Neuronal stem cell (in vitro differentiated cells): ENCODE results near the gene ANTXR1.

Experiments
- DNase-seq: peaks from one replicate; pipeline ENCODE4 v3.0.0-alpha.2; 2013; ENCODE audit warnings: low spot score
- H2AFZ ChIP-seq: one replicate; pipeline ENCODE4 v1.6.1; 2013; ENCODE audit warnings: mild to moderate bottlenecking, low read length, inconsistent platforms
- H2AK5ac ChIP-seq: 2 replicates; pipeline ENCODE4 v1.6.1; 2013; ENCODE audit warnings: low read depth, mild to moderate bottlenecking, inconsistent platforms, low read length, moderate library complexity, mixed read lengths
- H2BK120ac ChIP-seq: 2 replicates; pipeline ENCODE4 v1.6.1; 2013; ENCODE audit warnings: low read depth, mild to moderate bottlenecking, inconsistent platforms, low read length, moderate library complexity, mixed read lengths
- H2BK12ac ChIP-seq: one replicate; pipeline ENCODE4 v1.6.1; 2013; ENCODE audit warnings: low read length, inconsistent platforms
- H2BK15ac ChIP-seq: 2 replicates; pipeline ENCODE4 v1.6.1; 2013; ENCODE audit warnings: mild to moderate bottlenecking, low read length, inconsistent platforms, mixed read lengths
- H2BK5ac ChIP-seq: one replicate; pipeline ENCODE4 v1.6.1; 2013; ENCODE audit warnings: inconsistent platforms, mild to moderate bottlenecking, low read length, moderate library complexity
- H3K14ac ChIP-seq: one replicate; pipeline ENCODE4 v1.6.1; 2013; ENCODE audit warnings: low read length, inconsistent platforms
- H3K18ac ChIP-seq: 2 replicates; pipeline ENCODE4 v1.6.1; 2013; ENCODE audit warnings: low read length, inconsistent platforms
- H3K23ac ChIP-seq: 2 replicates; pipeline ENCODE4 v1.6.1; 2013; ENCODE audit warnings: low read depth, mild to moderate bottlenecking, mixed read lengths, low read length, inconsistent platforms; ENCODE audit not compliant: poor library complexity
- H3K27ac ChIP-seq: replicated peaks from 3 replicates; pipeline ENCODE4 v1.5.1; 2013; ENCODE audit warnings: low read length, inconsistent platforms
- H3K27me3 ChIP-seq, 3 experiments: 2 replicates each; pipeline ENCODE4 v1.6.1; 2013; ENCODE audit warnings: low read length in 3 of 3, mild to moderate bottlenecking in 2 of 3, inconsistent platforms in 1 of 3, low read depth in 1 of 3, mixed read lengths in 1 of 3, moderate library complexity in 1 of 3; ENCODE audit not compliant: control insufficient read depth in 3 of 3, insufficient read depth in 3 of 3
- H3K36me3 ChIP-seq, 2 donors: replicated peaks in 1 of 2; 2 replicates each; pipeline ENCODE4 v1.6.1; 2013; ENCODE audit warnings: low read length in 2 of 2; ENCODE audit not compliant: control insufficient read depth in 2 of 2, insufficient read depth in 2 of 2
- H3K4ac ChIP-seq: 2 replicates; pipeline ENCODE4 v1.6.1; 2013; ENCODE audit warnings: inconsistent platforms, mild to moderate bottlenecking, low read length, moderate library complexity
- H3K4me1 ChIP-seq, 2 donors: 1 replicate in 1 of 2; 2 replicates in 1 of 2; pipeline ENCODE4 v1.6.1; 2013; ENCODE audit warnings: low read length in 2 of 2, low read depth in 1 of 2; ENCODE audit not compliant: control insufficient read depth in 2 of 2, insufficient read depth in 1 of 2
- H3K4me2 ChIP-seq: one replicate; pipeline ENCODE4 v1.6.1; 2013; ENCODE audit warnings: mild to moderate bottlenecking, low read length, inconsistent platforms; ENCODE audit not compliant: insufficient read depth, poor library complexity, severe bottlenecking
- H3K4me3 ChIP-seq, 2 donors: 2 replicates each; pipeline ENCODE4 v1.5.1; 2013; ENCODE audit warnings: low read length in 2 of 2, mild to moderate bottlenecking in 2 of 2, inconsistent platforms in 1 of 2, moderate library complexity in 1 of 2
- H3K79me1 ChIP-seq: one replicate; pipeline ENCODE4 v1.6.1; 2013; ENCODE audit warnings: low read depth, mild to moderate bottlenecking, inconsistent platforms, low read length, moderate library complexity
- H3K9ac ChIP-seq: one replicate; pipeline ENCODE4 v1.6.1; 2013; ENCODE audit warnings: mild to moderate bottlenecking, low read depth, low read length, inconsistent platforms; ENCODE audit not compliant: poor library complexity
- H3K9me3 ChIP-seq, 2 donors: replicated peaks in 1 of 2; 2 replicates each; pipeline versions ENCODE3 to v1.6.1; 2013; ENCODE audit warnings: low read length in 2 of 2, mild to moderate bottlenecking in 2 of 2, inconsistent platforms in 1 of 2, low read depth in 1 of 2, mixed read lengths in 1 of 2, moderate library complexity in 1 of 2; ENCODE audit not compliant: control insufficient read depth in 2 of 2, insufficient read depth in 1 of 2
- H4K8ac ChIP-seq: one replicate; pipeline ENCODE4 v1.6.1; 2013; ENCODE audit warnings: low read depth, mild to moderate bottlenecking, inconsistent platforms, low read length, moderate library complexity
- H4K91ac ChIP-seq: one replicate; pipeline ENCODE4 v1.6.1; 2013; ENCODE audit warnings: low read length, low read depth, mild to moderate bottlenecking, inconsistent platforms; ENCODE audit not compliant: poor library complexity
- WGBS, 2 donors: extraction: QIAGEN DNeasy Blood & Tissue Kit; methylation state at CpG; one replicate each; pipeline ENCODE4 v1.1.7; 2013; ENCODE audit warnings: missing lambda C conversion rate in 2 of 2, mixed read lengths in 1 of 2; ENCODE audit not compliant: insufficient read length in 2 of 2, insufficient replicate concordance in 1 of 2; ENCODE audit errors: extremely low coverage in 2 of 2; 5-methylcytosine and 5-hydroxymethylcytosine counted together

Gene ANTXR1

DNA sequence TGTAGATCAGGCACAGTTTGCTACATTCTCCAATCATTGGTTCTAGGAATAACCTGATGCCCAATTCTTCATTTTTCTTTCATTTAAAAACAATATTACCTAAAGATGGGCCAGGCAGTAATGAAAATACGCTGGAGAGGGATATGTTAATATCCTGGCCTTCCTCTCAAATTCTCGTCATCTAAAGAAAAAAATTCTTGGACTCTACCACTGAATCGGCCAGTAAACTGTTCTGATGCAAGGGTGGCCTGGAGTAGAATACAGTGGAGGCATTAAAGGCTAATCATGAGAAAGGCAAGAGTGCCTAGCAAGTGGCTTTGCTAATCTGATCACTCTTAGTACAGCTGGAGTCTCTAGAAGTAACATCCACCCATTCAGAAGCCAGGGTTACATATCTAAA, 157.7 kb downstream of the ANTXR1 start:
- no peaks in the 10 kb centered on the region for H3K9me3 ChIP-seq
- no peak overlapping the region for H3K4me3 ChIP-seq
- no peak overlapping the region for H3K18ac ChIP-seq
- no peaks in the 10 kb centered on the region for H3K79me1 ChIP-seq
- no peak overlapping the region for H3K23ac ChIP-seq
- H2BK120ac ChIP-seq = no peak overlapping the region
- no peak overlapping the region for H2BK5ac ChIP-seq
- DNase-seq = no peak
- peaks cover 0 to 62% of the 10 kb centered on the region in 2 donors for H3K36me3 ChIP-seq
- no peak overlapping the region for H2BK15ac ChIP-seq
- no peak overlapping the region for H3K4me2 ChIP-seq
- H2AK5ac ChIP-seq = no peak overlapping the region
- H4K8ac ChIP-seq = no peak overlapping the region
- H3K14ac ChIP-seq = no peak overlapping the region
- no peak overlapping the region for H3K9ac ChIP-seq
- H3K27ac ChIP-seq = no peak overlapping the region
- no peak overlapping the region for H2BK12ac ChIP-seq
- H2AFZ ChIP-seq = no peak overlapping the region
- H4K91ac ChIP-seq = no peak overlapping the region
- H3K4ac ChIP-seq = no peak overlapping the region
- H3K27me3 ChIP-seq = no peaks in the 10 kb centered on the region
- WGBS, 2 donors = no CpG with 5 or more reads among the region's 3 CpGs
- no peaks in the 10 kb centered on the region for H3K4me1 ChIP-seq

DNA sequence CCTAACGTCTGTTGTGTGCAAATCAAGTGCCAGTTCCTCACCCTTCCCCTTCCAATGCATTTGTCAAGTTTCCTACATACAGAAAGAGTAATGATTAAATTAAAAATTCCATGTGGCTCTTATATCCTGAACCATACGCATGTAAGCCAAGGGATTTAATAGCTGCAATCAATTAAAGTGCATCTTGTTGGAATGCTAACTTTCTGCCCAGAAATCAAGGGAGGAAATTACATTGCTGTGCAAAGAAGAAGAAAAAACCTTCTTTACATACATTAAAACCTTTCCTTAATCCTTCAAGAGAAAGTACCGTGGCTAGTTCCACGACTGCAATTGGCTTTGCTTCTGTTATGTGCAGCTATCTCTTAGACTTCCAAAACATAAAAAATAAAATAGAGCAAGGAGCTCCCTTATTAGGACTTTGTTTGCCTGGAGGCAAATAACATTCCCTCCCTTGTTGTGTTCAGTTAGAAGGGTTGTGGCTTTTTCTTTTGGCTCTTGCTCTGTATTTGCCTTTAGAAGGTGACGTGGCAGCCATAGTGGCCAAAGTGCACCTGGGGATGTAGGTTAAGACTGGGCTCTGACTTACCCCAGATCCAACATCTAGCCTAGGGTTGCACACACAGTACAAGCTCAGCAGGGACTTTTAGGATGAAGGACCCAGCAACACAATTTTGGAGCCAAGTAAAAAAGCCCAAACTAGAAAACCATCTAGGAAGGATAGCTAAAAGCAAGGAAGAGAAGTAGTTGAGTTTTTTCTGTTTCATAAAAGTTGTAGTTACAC, 158.3 kb downstream of the ANTXR1 start:
- peaks cover 0 to 66% of the 10 kb centered on the region in 2 donors for H3K36me3 ChIP-seq

DNA sequence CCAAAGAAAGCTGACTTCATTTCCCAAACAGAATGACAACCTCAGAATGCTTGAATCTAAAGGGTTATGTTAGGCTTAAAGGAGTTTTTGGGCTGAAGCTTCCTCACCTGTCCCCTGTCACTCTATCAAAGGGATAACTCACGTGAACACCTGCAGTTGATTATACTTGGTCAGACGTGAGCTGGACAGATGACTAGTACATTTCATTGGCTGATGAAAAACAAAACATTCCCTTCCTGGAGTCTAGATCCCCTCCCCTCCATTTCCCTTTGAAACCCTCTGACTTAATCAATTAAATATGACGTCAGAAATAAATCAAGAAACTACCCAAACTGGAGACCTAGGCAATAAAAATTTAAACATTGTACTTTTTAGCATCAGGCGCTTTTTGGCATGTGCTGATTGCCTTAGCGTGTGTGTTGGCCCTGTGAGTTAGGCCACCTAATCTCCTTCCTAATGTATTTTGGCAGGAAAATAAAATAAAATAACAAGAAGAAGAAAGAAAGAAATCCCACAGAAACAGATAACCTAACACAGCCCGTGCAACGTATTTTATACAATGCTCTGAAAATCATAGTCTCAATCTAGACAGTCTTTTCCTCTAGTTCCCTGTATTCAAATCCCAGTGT, 159.0 kb downstream of the ANTXR1 start:
- no peak overlapping the region for H2AFZ ChIP-seq
- no peak overlapping the region for H2BK15ac ChIP-seq
- no peak overlapping the region for H3K23ac ChIP-seq
- no peak overlapping the region for H3K27ac ChIP-seq
- H2BK5ac ChIP-seq = no peak overlapping the region
- H3K4me1 ChIP-seq = peaks cover 0 to 3% of the 10 kb centered on the region in 2 donors
- no CpG with 5 or more reads among the region's 7 CpGs for WGBS, 2 donors
- no peak overlapping the region for H3K4me2 ChIP-seq
- H3K27me3 ChIP-seq = no peaks in the 10 kb centered on the region
- H2BK120ac ChIP-seq = no peak overlapping the region
- H3K14ac ChIP-seq = no peak overlapping the region
- H3K9ac ChIP-seq = no peak overlapping the region
- H4K91ac ChIP-seq = no peak overlapping the region
- no peaks in the 10 kb centered on the region for H3K79me1 ChIP-seq
- H3K4ac ChIP-seq = no peak overlapping the region
- no peaks in the 10 kb centered on the region for H3K9me3 ChIP-seq
- H3K4me3 ChIP-seq = no peak overlapping the region
- no peak overlapping the region for H4K8ac ChIP-seq
- peaks cover 0 to 70% of the 10 kb centered on the region in 2 donors for H3K36me3 ChIP-seq
- no peak overlapping the region for H2BK12ac ChIP-seq
- no peak for DNase-seq
- H2AK5ac ChIP-seq = no peak overlapping the region
- no peak overlapping the region for H3K18ac ChIP-seq

More for the DNA sequence above, 158.3 kb downstream of the ANTXR1 start:
- H2AFZ ChIP-seq = no peak overlapping the region
- H2BK15ac ChIP-seq = no peak overlapping the region
- WGBS, 2 donors = no CpG with 5 or more reads among the region's 5 CpGs
- no peak overlapping the region for H3K9ac ChIP-seq
- H2BK12ac ChIP-seq = no peak overlapping the region
- no peaks in the 10 kb centered on the region for H3K79me1 ChIP-seq
- no peak overlapping the region for H2BK120ac ChIP-seq
- H3K18ac ChIP-seq = no peak overlapping the region
- no peak for DNase-seq
- no peak overlapping the region for H2BK5ac ChIP-seq
- no peak overlapping the region for H3K4ac ChIP-seq
- no peak overlapping the region for H3K4me3 ChIP-seq
- no peak overlapping the region for H3K23ac ChIP-seq
- no peaks in the 10 kb centered on the region for H3K9me3 ChIP-seq
- no peak overlapping the region for H4K8ac ChIP-seq
- H3K27ac ChIP-seq = no peak overlapping the region
- no peak overlapping the region for H3K4me2 ChIP-seq
- H3K14ac ChIP-seq = no peak overlapping the region
- H4K91ac ChIP-seq = no peak overlapping the region
- no peak overlapping the region for H2AK5ac ChIP-seq
- H3K4me1 ChIP-seq = no peaks in the 10 kb centered on the region
- no peaks in the 10 kb centered on the region for H3K27me3 ChIP-seq

DNA sequence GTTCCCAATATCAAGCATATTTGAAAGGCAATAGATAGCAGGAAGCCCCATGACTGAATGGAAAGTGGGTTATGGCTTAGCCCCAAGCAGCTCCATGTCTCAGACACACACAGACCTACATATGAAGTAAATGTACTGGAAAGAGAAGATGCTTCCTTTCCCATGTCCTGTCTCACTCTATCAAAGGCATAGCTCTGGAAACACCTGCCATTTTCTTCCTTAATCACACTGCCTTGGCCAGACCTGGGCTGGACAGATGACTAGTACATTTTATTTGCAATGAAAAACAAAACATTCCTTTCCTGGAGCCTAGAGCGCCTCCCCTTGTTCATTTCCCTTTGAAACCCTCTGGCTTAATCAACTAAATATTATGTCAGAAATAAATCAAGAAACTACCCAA, 160.7 kb downstream of the ANTXR1 start:
- H2AFZ ChIP-seq = no peak overlapping the region
- H3K4me1 ChIP-seq = peaks cover 0 to 13% of the 10 kb centered on the region in 2 donors
- no peak overlapping the region for H2BK120ac ChIP-seq
- H3K4ac ChIP-seq = no peak overlapping the region
- H3K4me2 ChIP-seq = no peak overlapping the region
- no peak overlapping the region for H3K14ac ChIP-seq
- H4K91ac ChIP-seq = no peak overlapping the region
- H3K18ac ChIP-seq = no peak overlapping the region
- H3K9ac ChIP-seq = no peak overlapping the region
- no peak overlapping the region for H2BK15ac ChIP-seq
- WGBS, 2 donors = no CpG with 5 or more reads among the region's 1 CpG
- H3K27me3 ChIP-seq = no peaks in the 10 kb centered on the region
- no peak overlapping the region for H4K8ac ChIP-seq
- no peaks in the 10 kb centered on the region for H3K79me1 ChIP-seq
- no peak overlapping the region for H2BK5ac ChIP-seq
- DNase-seq = no peak
- H2AK5ac ChIP-seq = no peak overlapping the region
- no peak overlapping the region for H3K23ac ChIP-seq
- no peak overlapping the region for H3K4me3 ChIP-seq
- peaks cover 0 to 68% of the 10 kb centered on the region in 2 donors for H3K36me3 ChIP-seq
- H3K27ac ChIP-seq = no peak overlapping the region
- no peaks in the 10 kb centered on the region for H3K9me3 ChIP-seq
- no peak overlapping the region for H2BK12ac ChIP-seq
